Spleen (tissue), 11 donors: ENCODE measurements around the gene TIFAB. TPM values are rescaled to one million over a fixed set of nuclear protein-coding genes. Genes with fewer than 3 reads are reported as not detected.

Experiments used
- DNase-seq: peaks from one replicate; pipeline ENCODE4 v3.0.0-alpha.2; 2020
- H3K27ac ChIP-seq, 8 donors: fragments of 200-600 bp; sonication (generic) in 7 of 8; 1 replicate in 4 of 8; 2 replicates in 4 of 8; pipeline versions ENCODE4 v1.5.0 to v1.8.0; 2016 to 2021; ENCODE audit warnings: inconsistent platforms in 4 of 8, mild to moderate bottlenecking in 4 of 8, moderate library complexity in 1 of 8
- H3K27me3 ChIP-seq, 7 donors: fragments of 200-600 bp; sonication (generic) in 6 of 7; replicated peaks in 1 of 7; 1 replicate in 4 of 7; 2 replicates in 3 of 7; pipeline versions ENCODE4 v1.5.0 to v1.8.0; 2016 to 2021; ENCODE audit warnings: inconsistent platforms in 3 of 7, mild to moderate bottlenecking in 1 of 7
- H3K36me3 ChIP-seq, 6 donors: fragments of 200-600 bp; sonication (generic) in 5 of 6; 1 replicate in 4 of 6; 2 replicates in 2 of 6; pipeline versions ENCODE4 v1.5.0 to v1.8.0; 2016 to 2021; ENCODE audit warnings: inconsistent platforms in 2 of 6
- H3K4me1 ChIP-seq, 6 donors: fragments of 200-600 bp; sonication (generic) in 5 of 6; 1 replicate in 3 of 6; 2 replicates in 3 of 6; pipeline versions ENCODE4 v1.5.0 to v1.8.0; 2016 to 2021; ENCODE audit warnings: inconsistent platforms in 3 of 6
- H3K4me3 ChIP-seq, 8 donors: fragments of 200-600 bp; sonication (generic) in 7 of 8; 1 replicate in 4 of 8; 2 replicates in 4 of 8; pipeline versions ENCODE4 v1.5.0 to v1.8.0; 2016 to 2021; ENCODE audit warnings: inconsistent platforms in 4 of 8, mild to moderate bottlenecking in 4 of 8, moderate library complexity in 2 of 8
- H3K9me3 ChIP-seq, 8 donors: fragments of 200-600 bp; sonication (generic) in 7 of 8; 1 replicate in 4 of 8; 2 replicates in 4 of 8; pipeline versions ENCODE4 v1.5.0 to v1.8.0; 2016 to 2021; ENCODE audit warnings: inconsistent platforms in 4 of 8
- POLR2A ChIP-seq, 3 donors: fragments of 450-650 bp; IDR thresholded peaks; one replicate each; pipeline ENCODE4 v1.5.1; 2017; ENCODE audit warnings: antibody characterized with exemption in 3 of 3, mild to moderate bottlenecking in 1 of 3
- POLR2AphosphoS5 ChIP-seq, 3 donors: sonication (generic); formaldehyde crosslinking; IDR thresholded peaks; one replicate each; pipeline ENCODE4 v1.5.1; 2017; ENCODE audit warnings: antibody characterized with exemption in 3 of 3
- WGBS, 5 donors: extraction: QIAGEN DNeasy Blood & Tissue Kit in 3 of 5; methylation state at CpG; one replicate each; pipeline versions ENCODE4 v1.1.5 to v1.1.7; 2013 to 2018; 5-methylcytosine and 5-hydroxymethylcytosine counted together
- intact Hi-C: fragments of 100-400 bp; cut with DNase I; formaldehyde crosslinking; loops from one replicate; pipeline ENCODE4 v1.15.0; 2023; ENCODE audit warnings: low total_unique reads
- polyA plus RNA-seq, 3 donors: library from polyadenylated mRNA; stranded (reverse); fragments of 200-250 nt; gene quantifications; one replicate each; pipeline ENCODE4 v1.2.1, GENCODE V29; 2013
- total RNA-seq, 7 donors: library from RNA; depleted of rRNA in 3 of 7; stranded (reverse); fragments of >200 nt in 3 of 7; fragmentation: NEBNext Ultra II Directional in 4 of 7; extraction: Animal tissue kit (Norgen Biotek cat#: 25700) in 4 of 7; gene quantifications; one replicate each; pipeline versions ENCODE4 v1.1.0 to v1.2.1, GENCODE V29; 2016 to 2021
- TF ChIP-seq, protein P1 (sequence below), 11 experiments: fragments of 200-600 bp in 7 of 11; fragments of 450-650 bp in 4 of 11; sonication (generic) in 4 of 11; IDR thresholded peaks in 8 of 11; conservative IDR thresholded peaks in 3 of 11; 1 replicate in 7 of 11; 2 replicates in 4 of 11; pipeline versions ENCODE4 v1.4.0 to v1.8.0; 2016 to 2021; ENCODE audit warnings: antibody characterized with exemption in 11 of 11, inconsistent platforms in 4 of 11, mild to moderate bottlenecking in 1 of 11
- donor health status: healthy with polysubstance abuse.
- donor health status: DM: no; HTN: no; CAD: no; lungs with moderate emphysema.
- donor health status: DM: no; HTN: no; CAD: no.
- donor health status: Bipolar disorder and iron deficiency.
- donor health status: healthy.
- donor health status: DM: no; HTN: no; CAD: no.
- donor health status: DM: yes; HTN: yes; CAD: no.

Gene TIFAB
- total and polyA plus RNA-seq, 10 donors, result 0.37 to 4.0 (median 1.1) TPM

DNA sequence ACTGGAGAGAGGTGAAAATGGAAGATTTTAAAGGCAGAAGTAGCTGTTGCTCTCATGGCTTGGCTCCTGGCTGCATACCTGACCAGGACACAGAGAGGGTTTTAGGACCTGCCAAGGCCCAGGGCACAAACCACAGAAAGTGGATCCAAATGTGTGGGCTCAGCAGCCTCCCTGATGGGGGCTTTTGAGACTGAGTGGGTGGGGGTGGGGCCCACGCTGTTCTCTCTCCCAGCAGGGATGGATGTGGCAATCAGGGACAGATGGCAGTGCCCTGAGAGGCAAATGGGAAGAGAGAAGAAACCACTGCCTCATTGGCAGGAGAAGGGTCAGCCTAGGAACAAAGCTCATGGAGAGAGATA is 34.9 kb upstream of the TIFAB start:
- H3K27ac ChIP-seq, result no peak overlapping the region
- peaks cover 0 to 41% (median 25%) of the 10 kb centered on the region in 6 donors for H3K4me1 ChIP-seq
- no peaks in the 10 kb centered on the region for H3K36me3 ChIP-seq
- TF ChIP-seq, protein P1, sequence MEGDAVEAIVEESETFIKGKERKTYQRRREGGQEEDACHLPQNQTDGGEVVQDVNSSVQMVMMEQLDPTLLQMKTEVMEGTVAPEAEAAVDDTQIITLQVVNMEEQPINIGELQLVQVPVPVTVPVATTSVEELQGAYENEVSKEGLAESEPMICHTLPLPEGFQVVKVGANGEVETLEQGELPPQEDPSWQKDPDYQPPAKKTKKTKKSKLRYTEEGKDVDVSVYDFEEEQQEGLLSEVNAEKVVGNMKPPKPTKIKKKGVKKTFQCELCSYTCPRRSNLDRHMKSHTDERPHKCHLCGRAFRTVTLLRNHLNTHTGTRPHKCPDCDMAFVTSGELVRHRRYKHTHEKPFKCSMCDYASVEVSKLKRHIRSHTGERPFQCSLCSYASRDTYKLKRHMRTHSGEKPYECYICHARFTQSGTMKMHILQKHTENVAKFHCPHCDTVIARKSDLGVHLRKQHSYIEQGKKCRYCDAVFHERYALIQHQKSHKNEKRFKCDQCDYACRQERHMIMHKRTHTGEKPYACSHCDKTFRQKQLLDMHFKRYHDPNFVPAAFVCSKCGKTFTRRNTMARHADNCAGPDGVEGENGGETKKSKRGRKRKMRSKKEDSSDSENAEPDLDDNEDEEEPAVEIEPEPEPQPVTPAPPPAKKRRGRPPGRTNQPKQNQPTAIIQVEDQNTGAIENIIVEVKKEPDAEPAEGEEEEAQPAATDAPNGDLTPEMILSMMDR (IDR thresholded peaks at IDR 0.05 in 8 of 11, conservative IDR thresholded peaks at IDR 0.05 in 3 of 11), result no peak
- DNase-seq, result no peak
- 20 to 56% (median 33%) methylated on average over 1 of the region's 1 CpG for WGBS, 5 donors
- intact Hi-C loops, result no loop called here
- H3K9me3 ChIP-seq, result no peaks in the 10 kb centered on the region
- peaks cover 3 to 80% (median 50%) of the 10 kb centered on the region in 7 donors for H3K27me3 ChIP-seq
- no peak overlapping the region for H3K4me3 ChIP-seq

DNA sequence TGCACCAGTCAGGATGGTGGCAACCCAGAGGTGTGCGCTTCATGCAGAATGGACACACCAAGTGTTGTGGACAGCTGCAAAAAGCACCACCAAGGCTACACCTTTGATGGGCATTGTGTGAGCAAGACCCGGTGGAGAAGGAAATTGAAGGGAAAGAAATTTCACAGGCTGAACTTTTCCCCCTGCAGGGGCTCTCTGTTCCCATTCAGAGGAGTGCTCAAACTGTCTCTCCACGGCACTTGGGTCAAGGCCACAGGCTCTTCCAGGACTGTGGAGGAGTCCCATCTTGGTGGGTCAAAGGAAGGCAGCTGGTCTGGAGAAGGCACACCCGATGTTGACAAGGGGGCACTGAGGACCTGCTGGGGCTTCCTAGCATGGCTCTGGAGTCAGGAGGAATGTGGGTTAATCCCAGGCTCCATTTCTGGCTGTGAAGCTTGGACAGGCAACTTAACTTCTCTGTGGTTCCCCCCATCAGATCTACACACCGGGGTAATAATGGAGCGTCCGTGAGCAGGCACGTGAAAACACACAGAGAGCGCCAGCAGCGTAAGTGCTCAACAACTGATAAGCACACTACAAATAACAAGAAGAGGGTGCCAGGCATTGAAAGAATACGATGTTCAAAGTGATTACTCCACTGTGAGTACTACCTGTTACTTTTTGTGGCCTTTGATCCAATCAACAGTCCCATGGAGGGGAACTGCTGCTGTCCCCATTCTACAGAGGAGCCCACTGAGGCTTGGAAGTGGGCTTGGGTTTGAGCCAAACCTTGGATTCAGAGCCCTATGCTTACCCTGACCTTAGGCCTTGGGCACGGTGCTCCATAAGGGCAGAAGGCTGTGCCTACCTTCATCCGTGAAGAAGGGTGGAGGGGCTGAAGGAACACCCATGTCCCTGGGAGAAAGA is 34.2 kb upstream of the TIFAB start:
- DNase-seq, result no peak
- no peaks in the 10 kb centered on the region for H3K9me3 ChIP-seq
- intact Hi-C loops, result no loop called here

DNA sequence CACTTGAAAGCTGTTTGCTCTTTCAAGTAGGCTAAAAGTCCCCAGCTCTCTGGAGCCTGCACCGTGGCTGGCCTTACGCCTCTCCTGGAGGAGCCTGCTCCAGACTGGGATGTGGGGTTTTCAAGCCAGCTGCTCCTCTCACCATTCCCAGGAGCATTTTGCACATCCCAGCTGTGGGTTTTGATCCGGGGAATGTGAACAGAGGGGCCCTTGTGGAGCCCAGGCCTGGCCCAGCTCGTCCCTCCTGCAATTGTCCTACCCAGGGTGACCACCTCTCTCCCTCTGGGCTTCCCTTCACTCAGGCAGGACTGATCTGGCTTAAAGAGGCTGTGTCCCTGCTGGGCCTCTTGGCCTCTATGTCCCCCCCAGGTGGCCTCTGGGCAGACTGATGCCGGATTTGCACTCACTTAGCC is 32.5 kb upstream of the TIFAB start:
- no peak overlapping the region for H3K4me3 ChIP-seq
- intact Hi-C loops, result no loop called here
- no peaks in the 10 kb centered on the region for H3K36me3 ChIP-seq
- no peak for TF ChIP-seq POLR2A (IDR thresholded peaks at IDR 0.05)
- TF ChIP-seq, protein P1 (IDR thresholded peaks at IDR 0.05 in 8 of 11, conservative IDR thresholded peaks at IDR 0.05 in 3 of 11), result no peak
- no peak for TF ChIP-seq POLR2AphosphoS5 (IDR thresholded peaks at IDR 0.05)
- H3K4me1 ChIP-seq, result peaks cover 0 to 22% (median 16%) of the 10 kb centered on the region in 6 donors
- peaks cover 3 to 62% (median 27%) of the 10 kb centered on the region in 7 donors for H3K27me3 ChIP-seq
- H3K9me3 ChIP-seq, result no peaks in the 10 kb centered on the region
- DNase-seq, result no peak
- H3K27ac ChIP-seq, result no peak overlapping the region
- WGBS, 5 donors, result 63 to 80% (median 71%) methylated on average over 5 of the region's 5 CpGs

More for the DNA sequence above, 34.2 kb upstream of the TIFAB start:
- Histone ChIP-seq H3K4me3 (no peak overlapping the region), H3K36me3 (no peaks in the 10 kb centered on the region), H3K27me3 (peaks cover 3 to 73% (median 44%) of the 10 kb centered on the region in 7 donors), H3K4me1 (peaks cover 0 to 36% (median 24%) of the 10 kb centered on the region in 6 donors), H3K27ac (no peak overlapping the region)
- 75 to 84% (median 82%) methylated on average over 12 to 13 of the region's 13 CpGs for WGBS, 5 donors
- no peak for TF ChIP-seq POLR2A (IDR thresholded peaks at IDR 0.05)
- no peak for TF ChIP-seq POLR2AphosphoS5 (IDR thresholded peaks at IDR 0.05)
- TF ChIP-seq, protein P1 (IDR thresholded peaks at IDR 0.05 in 8 of 11, conservative IDR thresholded peaks at IDR 0.05 in 3 of 11), result no peak

DNA sequence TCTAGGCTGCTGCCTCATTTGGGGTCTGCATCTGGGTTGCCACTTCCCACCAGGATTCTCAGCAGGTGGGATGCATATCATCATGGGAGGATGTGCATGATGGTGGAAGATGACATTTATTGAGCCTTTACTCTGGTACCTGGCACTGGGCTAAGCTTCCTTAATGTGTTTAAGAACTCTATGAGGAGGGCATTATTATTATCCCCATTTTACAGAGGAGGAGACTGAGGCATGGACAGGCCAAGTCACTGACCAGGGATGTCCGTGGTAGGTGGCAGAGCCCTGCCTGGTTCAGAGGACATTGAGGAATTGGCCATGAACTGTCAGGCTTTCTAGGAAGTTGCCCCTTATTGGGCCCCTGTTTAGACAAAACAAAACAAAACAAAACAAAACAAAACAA is 31.1 kb upstream of the TIFAB start:
- Histone ChIP-seq H3K4me1 (peaks cover 0 to 8% (median 2%) of the 10 kb centered on the region in 6 donors), H3K4me3 (no peak overlapping the region), H3K27ac (no peak overlapping the region), H3K9me3 (no peaks in the 10 kb centered on the region), H3K27me3 (peaks cover 0 to 56% (median 14%) of the 10 kb centered on the region in 7 donors), H3K36me3 (no peaks in the 10 kb centered on the region)
- no peak for TF ChIP-seq POLR2A (IDR thresholded peaks at IDR 0.05)
- TF ChIP-seq, protein P1 (IDR thresholded peaks at IDR 0.05 in 8 of 11, conservative IDR thresholded peaks at IDR 0.05 in 3 of 11), result no peak
- TF ChIP-seq POLR2AphosphoS5 (IDR thresholded peaks at IDR 0.05), result no peak
- intact Hi-C loops, result no loop called here
- WGBS, 5 donors, result 53 to 93% (median 78%) methylated on average over 1 of the region's 1 CpG
- no peak for DNase-seq
